GM11168 (cell line): ENCODE results near the gene TAOK3.
"Not testable (repeated sequence)": the region's sequence is repeated elsewhere in the genome, so short reads cannot be mapped to it uniquely, and the experiment has no call there.

Experiments
- in situ Hi-C: fragments of 300-500 bp; cut with MboI; formaldehyde crosslinking; loops from one replicate; pipeline ENCODE4 v1.12.0; 2022; ENCODE audit warnings: low sequenced_read_pairs; ENCODE audit not compliant: unreplicated experiment

TAOK3 gene

DNA sequence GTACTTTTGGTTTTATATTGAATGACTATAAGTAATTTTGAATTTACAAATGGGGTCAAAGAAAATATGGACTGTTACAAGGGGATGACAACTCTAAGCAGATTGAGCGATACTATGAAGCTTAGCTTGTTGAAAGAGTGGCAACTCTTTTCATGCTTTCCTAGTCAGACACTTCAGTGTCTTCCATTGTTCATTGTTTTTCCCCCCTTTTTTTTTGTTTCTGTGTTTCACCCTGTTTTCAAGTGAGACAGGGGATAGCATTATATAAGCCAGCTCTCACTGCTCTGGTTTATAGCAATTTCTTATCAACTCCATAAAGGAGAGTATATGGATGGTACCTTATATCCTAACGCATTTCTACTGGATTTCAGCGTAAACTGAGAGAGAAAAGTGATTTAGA is 212.2 kb downstream of the TAOK3 start:
- in situ Hi-C loops: no loop called here

DNA sequence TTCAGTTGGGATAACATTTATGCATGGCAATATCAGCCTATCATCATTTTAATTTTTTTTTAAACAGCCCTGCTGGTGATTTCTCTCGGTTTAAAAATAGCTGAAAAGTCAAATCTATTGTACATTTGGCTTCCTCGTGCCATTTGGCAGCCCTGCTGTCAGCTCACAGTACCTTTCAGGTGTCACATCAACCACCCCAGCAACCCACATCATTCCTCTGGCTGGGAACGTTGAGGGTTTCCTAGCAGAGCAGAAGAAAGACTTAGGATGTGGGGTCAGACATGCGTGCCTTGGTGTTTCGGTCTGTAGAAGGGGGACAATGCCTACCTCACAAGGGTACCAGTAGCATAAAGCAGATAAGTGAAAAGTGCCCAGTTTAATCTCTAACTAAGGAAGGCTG is 221.0 kb downstream of the TAOK3 start:
- in situ Hi-C loops: no loop called here

DNA sequence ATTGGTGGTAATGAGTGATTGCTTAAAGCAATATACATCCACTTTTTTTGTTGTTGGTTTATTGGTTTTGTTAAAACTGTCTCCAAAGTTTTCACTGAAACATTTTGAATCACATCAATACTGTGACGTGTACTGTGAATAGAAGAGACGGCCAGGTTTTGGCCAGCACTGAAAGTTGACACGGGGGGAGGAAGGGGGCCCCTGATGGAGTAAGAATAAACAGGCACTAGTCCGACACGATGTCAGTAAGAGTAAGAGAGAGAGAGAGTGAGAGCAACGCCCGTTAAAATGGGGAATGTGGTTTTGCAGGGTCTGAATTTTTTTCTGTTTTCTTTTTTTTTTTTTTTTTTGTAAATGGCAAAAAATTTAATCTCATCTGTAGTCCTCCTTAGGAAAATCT is 222.1 kb downstream of the TAOK3 start:
- in situ Hi-C loops: no loop called here

- in situ Hi-C loops: no loop called here
Measured at GRCh38 chr12:118148287-118148686, 224.4 kb downstream of the TAOK3 start.

- in situ Hi-C loops: no loop called here
Measured at GRCh38 chr12:118145798-118146156, 226.9 kb downstream of the TAOK3 start.

GRCh38 chr12:118145113-118145797 is 227.5 kb downstream of the TAOK3 start:
- in situ Hi-C loops: no loop called here

GRCh38 chr12:118144499-118144898 is 228.2 kb downstream of the TAOK3 start:
- in situ Hi-C loops: no loop called here

GRCh38 chr12:118140825-118141224 is 231.9 kb downstream of the TAOK3 start:
- in situ Hi-C loops: no loop called here

DNA sequence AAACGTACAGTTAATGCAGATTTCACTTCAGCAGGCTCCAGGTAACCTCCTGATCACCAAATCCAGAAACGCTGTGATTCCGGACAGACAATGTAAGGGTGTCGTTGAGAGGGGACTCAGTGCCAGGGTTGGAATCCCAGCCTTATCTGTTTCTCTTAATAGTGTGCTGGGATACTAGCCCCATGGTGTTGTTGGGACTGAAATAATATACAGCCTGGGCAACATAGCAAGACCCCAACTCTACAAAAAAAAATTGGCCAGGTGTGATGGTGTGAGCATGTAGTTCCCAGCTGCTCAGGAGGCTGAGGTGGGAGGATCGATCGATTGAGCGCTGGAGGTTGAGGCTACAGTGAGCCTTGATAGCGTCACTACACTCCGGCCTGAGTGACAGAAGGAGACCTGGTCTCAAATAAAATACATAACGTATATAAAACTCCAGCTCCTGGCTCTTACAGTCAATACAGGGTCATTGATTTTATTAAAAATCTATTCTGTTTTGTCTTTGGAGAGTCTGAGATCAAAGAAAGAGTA is 235.5 kb downstream of the TAOK3 start:
- in situ Hi-C loops: no loop called here

- in situ Hi-C loops: no loop called here
Measured at GRCh38 chr12:118136559-118137003, 236.1 kb downstream of the TAOK3 start.

GRCh38 chr12:118135788-118136558 is 236.7 kb downstream of the TAOK3 start, which contains the start of gene PEBP1:
PEBP1 (plus strand) TSS chr12:118136124; CDS start chr12:118136210, 86 bp downstream.
- in situ Hi-C loops: no loop called here

GRCh38 chr12:118129436-118129835 is 243.3 kb downstream of the TAOK3 start:
- in situ Hi-C loops: not testable (repeated sequence)

GRCh38 chr12:118127867-118128266 is 244.8 kb downstream of the TAOK3 start:
- in situ Hi-C loops: no loop called here

- in situ Hi-C loops: no loop called here
Measured at GRCh38 chr12:118126119-118126757, 246.5 kb downstream of the TAOK3 start.

DNA sequence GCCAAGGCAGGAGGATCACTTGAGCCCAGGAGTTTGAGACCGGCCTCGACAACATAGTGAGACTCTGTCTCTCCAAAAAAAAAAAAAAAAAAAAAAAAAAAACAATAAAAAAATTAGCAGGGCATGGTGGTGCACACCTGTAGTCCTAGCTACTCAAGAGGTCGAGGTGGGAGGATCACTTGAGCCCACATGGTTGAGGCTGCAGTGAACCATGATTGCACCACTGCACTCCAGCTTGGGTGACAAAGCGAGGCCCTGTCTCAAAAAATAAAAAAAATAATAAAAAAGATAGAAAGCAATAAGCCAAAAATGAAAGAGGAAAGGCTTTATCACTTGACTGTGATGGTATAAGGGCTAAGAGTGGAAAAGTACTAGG is 247.0 kb downstream of the TAOK3 start:
- in situ Hi-C loops: no loop called here

DNA sequence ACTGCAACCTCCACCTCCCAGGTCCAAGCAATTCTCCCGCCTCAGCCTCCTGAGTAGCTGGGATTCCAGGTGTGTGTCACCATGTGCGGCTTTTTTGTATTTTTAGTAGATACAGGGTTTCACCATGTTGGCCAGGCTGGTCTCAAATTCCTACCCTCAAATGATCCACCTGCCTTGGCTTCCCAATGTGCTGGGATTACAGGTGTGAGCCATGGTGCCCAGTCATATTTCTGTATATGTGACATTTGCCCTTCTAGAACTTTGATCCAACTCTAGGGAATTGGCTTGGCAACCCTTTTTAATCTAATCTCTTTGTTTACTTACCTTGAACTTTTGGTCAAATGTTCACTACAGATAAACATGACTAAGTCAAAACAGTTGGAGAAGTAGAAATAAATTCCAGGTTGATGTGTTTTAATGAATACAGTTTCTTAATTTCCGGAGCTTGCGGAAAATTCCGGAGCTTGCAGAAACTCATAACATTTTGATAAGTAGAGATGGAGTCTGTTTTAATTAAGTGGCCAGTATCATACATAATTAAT is 248.3 kb downstream of the TAOK3 start:
- in situ Hi-C loops: no loop called here

DNA sequence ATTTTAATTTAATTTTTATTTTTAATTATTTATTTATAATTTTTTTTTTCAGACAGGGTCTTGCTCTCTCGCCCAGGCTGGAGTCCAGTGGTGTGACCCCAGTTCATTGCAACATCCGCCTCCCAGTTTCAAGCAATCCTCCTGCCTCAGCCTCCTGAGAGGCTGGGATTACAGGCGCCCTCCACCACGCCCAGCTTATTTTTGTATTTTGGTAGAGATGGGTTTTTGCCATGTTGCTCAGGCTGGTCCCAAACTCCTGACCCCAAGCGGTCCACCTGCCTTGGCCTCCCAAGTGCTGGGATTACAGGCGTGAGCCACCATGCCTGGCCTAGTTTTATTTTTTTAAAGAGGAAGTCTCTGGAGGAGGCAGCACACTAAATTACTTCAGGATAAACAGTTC is 250.4 kb downstream of the TAOK3 start:
- in situ Hi-C loops: no loop called here

DNA sequence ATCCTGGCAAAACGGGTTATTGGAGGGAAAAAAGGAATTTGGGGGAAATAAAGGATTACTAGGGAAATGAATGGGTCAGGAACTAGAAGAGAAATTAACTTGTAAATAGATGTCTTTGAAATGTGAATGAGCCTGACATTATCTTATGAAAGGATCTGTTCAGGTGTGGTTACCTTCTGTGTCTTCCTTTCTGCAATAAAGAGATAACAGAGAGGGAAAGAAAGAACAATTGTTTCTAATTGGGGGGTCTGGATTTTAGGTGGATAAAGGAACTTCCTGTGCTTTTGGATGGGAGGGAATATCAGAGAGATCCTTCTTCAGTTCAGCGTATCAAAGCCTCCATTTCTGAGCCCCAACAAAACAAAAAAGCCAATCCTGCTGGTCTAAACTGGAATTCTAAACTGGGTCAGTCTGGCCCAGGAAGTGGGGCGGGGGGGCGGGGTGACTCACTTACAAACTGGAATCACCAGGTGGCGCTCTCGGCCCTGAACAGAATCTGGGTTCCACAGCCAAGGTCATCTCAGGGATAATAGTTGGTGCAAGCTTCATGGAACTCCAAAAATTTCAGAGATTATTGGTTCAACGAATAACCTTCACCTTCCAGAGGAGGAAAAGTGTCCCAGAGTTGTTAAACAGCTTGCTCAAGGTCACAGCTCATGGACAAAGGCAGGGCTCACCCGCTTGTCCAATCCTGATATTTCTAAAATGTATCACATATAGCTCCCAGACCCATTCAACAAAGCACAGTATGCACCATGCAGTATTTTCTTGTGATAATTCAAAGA is 251.9 kb downstream of the TAOK3 start:
- in situ Hi-C loops: no loop called here

DNA sequence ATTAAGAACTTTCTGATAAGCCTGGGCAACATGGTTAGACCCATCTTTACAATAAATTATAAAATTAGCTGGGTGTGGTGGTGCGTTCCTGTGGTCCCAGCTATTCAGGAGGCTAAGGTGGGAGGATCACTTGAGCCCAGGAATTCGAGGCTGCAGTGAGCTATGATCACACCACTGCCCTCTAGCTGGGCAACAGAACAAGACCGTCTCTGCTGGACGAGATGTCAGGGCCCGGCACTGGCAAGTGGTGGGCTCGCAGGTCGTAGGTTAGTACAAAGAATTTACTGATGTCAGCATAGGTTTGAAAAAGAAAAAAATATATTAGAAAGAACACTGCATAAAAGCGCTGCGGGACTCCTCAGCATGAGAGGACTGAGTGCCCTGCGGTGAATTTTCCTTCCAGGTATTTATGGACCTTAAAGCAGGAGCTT is 253.2 kb downstream of the TAOK3 start:
- in situ Hi-C loops: no loop called here

DNA sequence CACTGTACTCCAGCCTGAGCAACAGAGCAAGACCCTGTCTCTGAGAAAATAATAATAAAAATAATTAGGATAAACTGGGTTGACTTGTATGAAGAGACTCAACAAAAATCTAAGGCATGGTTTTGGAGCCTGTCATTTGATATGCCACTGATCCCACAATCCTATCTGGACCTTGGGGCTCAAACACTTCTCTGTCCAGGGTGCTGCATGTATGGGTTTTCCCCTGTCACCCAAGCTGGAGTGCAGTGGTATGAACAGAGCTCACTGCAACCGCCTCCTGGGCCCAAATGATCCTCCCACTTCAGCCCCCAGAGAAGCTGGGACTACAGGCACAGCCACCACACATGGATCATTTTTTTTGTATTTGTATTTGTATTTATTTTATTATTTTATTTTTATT is 263.6 kb downstream of the TAOK3 start:
- in situ Hi-C loops: no loop called here
